Adrenal gland (tissue), 12 donors: ENCODE data around the gene LSAMP. TPM values are rescaled to one million over a fixed set of nuclear protein-coding genes. Genes with fewer than 3 reads are reported as not detected.
"Not testable (repeated sequence)": the region's sequence is repeated elsewhere in the genome, so short reads cannot be mapped to it uniquely, and the experiment has no call there.

Source experiments
- DNase-seq, 7 donors: peaks; one replicate each; pipeline ENCODE4 v3.0.0-alpha.2; 2019 to 2020
- H3K27ac ChIP-seq, 5 donors: fragments of 200-600 bp; sonication (generic) in 4 of 5; 1 replicate in 3 of 5; 2 replicates in 2 of 5; pipeline versions ENCODE4 v1.5.1 to v1.8.0; 2016 to 2020; ENCODE audit warnings: mild to moderate bottlenecking in 1 of 5
- H3K27me3 ChIP-seq: fragments of 200-600 bp; 2 replicates; pipeline ENCODE4 v1.8.0; 2021
- H3K36me3 ChIP-seq, 2 donors: fragments of 200-600 bp; replicated peaks in 1 of 2; 1 replicate in 1 of 2; 2 replicates in 1 of 2; pipeline versions ENCODE4 v1.5.1 to v1.8.0; 2018 to 2022
- H3K4me1 ChIP-seq, 2 donors: fragments of 200-600 bp; replicated peaks in 1 of 2; 1 replicate in 1 of 2; 2 replicates in 1 of 2; pipeline versions ENCODE4 v1.5.1 to v1.8.0; 2018 to 2021
- H3K4me3 ChIP-seq, 4 donors: fragments of 200-600 bp; sonication (generic) in 3 of 4; one replicate each; pipeline ENCODE4 v1.5.1; 2016 to 2018
- H3K9me3 ChIP-seq, 3 donors: fragments of 200-600 bp; sonication (generic) in 1 of 3; replicated peaks in 1 of 3; 1 replicate in 2 of 3; 2 replicates in 1 of 3; pipeline versions ENCODE4 v1.5.1 to v1.8.0; 2016 to 2021
- POLR2A ChIP-seq, 2 donors: fragments of 450-650 bp; IDR thresholded peaks; one replicate each; pipeline ENCODE4 v1.6.1; 2017; ENCODE audit warnings: antibody characterized with exemption in 2 of 2, mild to moderate bottlenecking in 2 of 2, moderate library complexity in 1 of 2
- WGBS, 4 donors: extraction: QIAGEN DNeasy Blood & Tissue Kit in 2 of 4; methylation state at CpG; one replicate each; pipeline versions ENCODE4 v1.1.5 to v1.1.7; 2013 to 2017; 5-methylcytosine and 5-hydroxymethylcytosine counted together
- intact Hi-C, 2 donors: fragments of 100-400 bp; cut with DNase I; formaldehyde crosslinking; loops; one replicate each; pipeline versions ENCODE4 v1.14.1 to v1.15.0; 2022 to 2023
- polyA plus RNA-seq, 3 donors: library from polyadenylated mRNA; stranded (reverse); fragments of 200-250 nt in 2 of 3; fragments of 350-450 nt in 1 of 3; fragmentation: Illumina TruSeq in 1 of 3; extraction: RNeasy Lipid Tissue Mini Kit (QIAGEN cat#74804) in 1 of 3; gene quantifications; one replicate each; pipeline ENCODE4 v1.2.3, GENCODE V29; 2013 to 2014
- total RNA-seq, 9 donors: library from RNA; depleted of rRNA in 4 of 9; stranded (reverse); fragments of >200 nt in 4 of 9; fragments of 120-200 nt in 1 of 9; fragmentation: NEBNext Ultra II Directional in 1 of 9; extraction: Animal tissue kit (Norgen Biotek cat#: 25700) in 1 of 9; gene quantifications; one replicate each; pipeline versions ENCODE4 v1.1.0 to v1.2.4, GENCODE V29; 2013 to 2023
- TF ChIP-seq, protein P1 (sequence below), 6 experiments: fragments of 450-650 bp in 4 of 6; fragments of 200-600 bp in 2 of 6; sonication (generic) in 1 of 6; IDR thresholded peaks; 1 replicate in 5 of 6; 2 replicates in 1 of 6; pipeline versions ENCODE4 v1.5.1 to v1.8.0; 2016 to 2021; ENCODE audit warnings: antibody characterized with exemption in 6 of 6, mild to moderate bottlenecking in 2 of 6, moderate library complexity in 1 of 6
- donor health status: healthy with polysubstance abuse.
- donor health status: Bipolar disorder and iron deficiency.
- donor health status: DM: yes; HTN: yes; CAD: no.
- donor health status: DM: no; HTN: no; CAD: no.
- donor health status: DM: no; HTN: no; CAD: no.
- donor health status: DM: yes; HTN: yes; CAD: no.

LSAMP gene
- total and polyA plus RNA-seq, 12 donors: 5.8 to 53.5 (median 24.3) TPM

DNA sequence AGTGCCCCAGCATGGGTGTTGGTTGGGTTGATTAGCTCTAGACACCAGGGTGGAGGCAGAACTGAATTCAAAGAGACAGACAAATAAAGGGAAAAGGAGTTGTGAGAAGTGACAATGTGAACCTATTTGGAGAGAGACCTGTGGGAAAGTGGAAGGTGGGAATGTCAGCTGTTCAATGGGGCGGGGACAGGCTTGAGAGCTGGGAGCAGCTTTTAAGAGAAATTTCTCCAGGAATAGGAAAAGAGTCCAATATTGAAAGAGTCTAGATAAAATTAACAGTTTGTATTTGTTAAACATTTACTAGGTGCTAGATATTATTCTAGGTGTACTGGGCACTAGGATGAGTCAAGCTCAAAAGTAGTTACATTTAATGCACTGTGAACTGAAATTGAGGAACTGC, 596.6 kb downstream of the LSAMP start:
- 91 to 100% (median 95%) methylated on average over 1 of the region's 1 CpG for WGBS, 4 donors
- no peak for TF ChIP-seq POLR2A (IDR thresholded peaks at IDR 0.05)
- TF ChIP-seq, protein P1, sequence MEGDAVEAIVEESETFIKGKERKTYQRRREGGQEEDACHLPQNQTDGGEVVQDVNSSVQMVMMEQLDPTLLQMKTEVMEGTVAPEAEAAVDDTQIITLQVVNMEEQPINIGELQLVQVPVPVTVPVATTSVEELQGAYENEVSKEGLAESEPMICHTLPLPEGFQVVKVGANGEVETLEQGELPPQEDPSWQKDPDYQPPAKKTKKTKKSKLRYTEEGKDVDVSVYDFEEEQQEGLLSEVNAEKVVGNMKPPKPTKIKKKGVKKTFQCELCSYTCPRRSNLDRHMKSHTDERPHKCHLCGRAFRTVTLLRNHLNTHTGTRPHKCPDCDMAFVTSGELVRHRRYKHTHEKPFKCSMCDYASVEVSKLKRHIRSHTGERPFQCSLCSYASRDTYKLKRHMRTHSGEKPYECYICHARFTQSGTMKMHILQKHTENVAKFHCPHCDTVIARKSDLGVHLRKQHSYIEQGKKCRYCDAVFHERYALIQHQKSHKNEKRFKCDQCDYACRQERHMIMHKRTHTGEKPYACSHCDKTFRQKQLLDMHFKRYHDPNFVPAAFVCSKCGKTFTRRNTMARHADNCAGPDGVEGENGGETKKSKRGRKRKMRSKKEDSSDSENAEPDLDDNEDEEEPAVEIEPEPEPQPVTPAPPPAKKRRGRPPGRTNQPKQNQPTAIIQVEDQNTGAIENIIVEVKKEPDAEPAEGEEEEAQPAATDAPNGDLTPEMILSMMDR (IDR thresholded peaks at IDR 0.05): no peak
- intact Hi-C loops: no loop called here

DNA sequence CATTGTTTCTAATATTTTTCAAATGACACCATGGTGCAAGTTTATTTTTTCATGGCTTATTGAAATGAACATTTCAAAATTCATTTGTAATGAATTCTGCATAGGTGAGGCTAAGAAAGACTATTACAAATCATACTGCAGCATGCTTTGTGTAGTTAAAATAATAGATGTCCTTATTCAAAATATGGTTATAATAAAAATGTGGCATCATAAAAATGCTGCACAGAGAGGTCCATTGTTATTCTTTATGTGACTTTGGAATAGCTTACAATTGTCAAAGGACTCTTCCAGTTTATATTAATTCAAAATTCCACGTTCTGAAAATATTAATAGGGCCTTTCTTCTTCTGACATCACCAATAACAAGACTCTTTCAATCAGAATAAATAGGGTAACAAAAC, 599.3 kb downstream of the LSAMP start:
- H3K27ac ChIP-seq: no peak overlapping the region
- no peak for DNase-seq
- H3K36me3 ChIP-seq: no peaks in the 10 kb centered on the region
- H3K9me3 ChIP-seq: no peaks in the 10 kb centered on the region
- intact Hi-C loops: no loop called here
- WGBS, 4 donors: 0 to 91% (median 45%) methylated on average over 1 of the region's 1 CpG
- no peaks in the 10 kb centered on the region for H3K27me3 ChIP-seq
- no peaks in the 10 kb centered on the region for H3K4me1 ChIP-seq
- H3K4me3 ChIP-seq: no peak overlapping the region
- TF ChIP-seq POLR2A (IDR thresholded peaks at IDR 0.05): no peak
- TF ChIP-seq, protein P1 (IDR thresholded peaks at IDR 0.05): no peak

More for the DNA sequence above, 596.6 kb downstream of the LSAMP start:
- no peak overlapping the region for H3K27ac ChIP-seq
- H3K9me3 ChIP-seq: no peaks in the 10 kb centered on the region
- no peak for DNase-seq
- no peak overlapping the region for H3K4me3 ChIP-seq
- no peaks in the 10 kb centered on the region for H3K36me3 ChIP-seq
- H3K4me1 ChIP-seq: no peaks in the 10 kb centered on the region
- no peaks in the 10 kb centered on the region for H3K27me3 ChIP-seq

DNA sequence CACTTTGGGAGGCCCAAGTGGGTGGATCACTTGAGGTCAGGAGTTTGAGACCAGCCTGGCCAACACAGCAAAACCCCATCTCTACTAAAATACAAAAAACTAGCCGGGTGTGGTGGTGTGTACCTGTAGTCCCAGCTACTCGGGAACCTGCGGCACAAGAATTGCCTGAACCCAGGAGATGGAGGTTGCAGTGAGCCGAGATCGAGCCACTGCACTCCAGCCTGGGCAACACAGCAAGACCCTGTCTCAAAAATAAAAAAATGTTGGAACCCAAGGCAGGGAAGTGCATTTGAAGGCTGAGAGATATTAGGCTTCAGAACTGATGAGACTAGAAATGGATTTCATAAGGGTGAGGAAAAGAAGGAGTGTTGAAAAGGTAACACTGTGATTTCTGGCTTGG, 600.6 kb downstream of the LSAMP start:
- H3K9me3 ChIP-seq, H3K36me3 ChIP-seq, DNase-seq, intact Hi-C loops, H3K4me3 ChIP-seq, H3K27me3 ChIP-seq, H3K27ac ChIP-seq, H3K4me1 ChIP-seq: not testable (repeated sequence)
- WGBS, 4 donors: 76 to 100% (median 94%) methylated on average over 5 of the region's 5 CpGs

DNA sequence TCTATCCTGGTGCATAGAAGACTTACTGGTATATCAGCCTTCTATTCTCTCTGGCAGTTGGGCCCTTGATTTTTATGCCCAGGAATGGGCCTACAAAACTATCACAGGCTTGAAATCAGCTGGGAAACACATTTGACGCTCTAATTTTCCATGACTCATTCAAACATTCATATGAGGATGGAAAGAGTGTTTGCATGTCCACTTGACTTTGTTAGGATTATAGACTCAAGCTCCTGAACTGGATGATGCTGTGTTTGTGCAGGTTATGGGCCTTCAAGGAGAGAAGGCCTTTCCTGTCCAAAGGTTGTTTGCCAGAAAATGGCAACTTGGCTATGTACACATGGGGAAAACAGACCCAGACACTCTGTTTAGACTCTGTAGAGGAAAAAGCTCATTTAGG, 602.1 kb downstream of the LSAMP start:
- Histone ChIP-seq H3K4me1 (no peaks in the 10 kb centered on the region), H3K27me3 (no peaks in the 10 kb centered on the region), H3K27ac (no peak overlapping the region), H3K4me3 (no peak overlapping the region), H3K9me3 (no peaks in the 10 kb centered on the region), H3K36me3 (no peaks in the 10 kb centered on the region)
- intact Hi-C loops: no loop called here
- WGBS, 4 donors: 82 to 93% (median 87%) methylated on average over 1 of the region's 1 CpG
- no peak for DNase-seq
- no peak for TF ChIP-seq POLR2A (IDR thresholded peaks at IDR 0.05)
- TF ChIP-seq, protein P1 (IDR thresholded peaks at IDR 0.05): no peak

DNA sequence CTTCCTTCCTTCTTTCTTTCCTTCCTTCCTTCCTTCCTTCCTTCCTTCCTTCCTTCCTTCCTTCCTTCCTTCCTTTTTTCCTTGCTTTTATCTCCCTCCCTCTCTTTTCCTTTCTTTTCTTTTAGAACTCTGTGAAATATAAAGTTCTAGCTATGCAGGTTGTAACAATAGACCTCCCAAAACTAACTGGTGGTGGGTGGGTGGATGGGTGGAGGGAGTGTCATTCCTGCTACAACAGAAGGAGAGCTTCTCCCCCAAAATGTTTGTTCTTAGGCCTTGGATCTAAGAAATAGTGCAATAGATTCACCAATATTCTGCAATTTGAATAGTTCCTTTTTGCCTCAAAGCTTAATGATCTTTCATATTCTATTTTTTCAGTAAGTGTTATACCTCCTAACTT, 606.0 kb downstream of the LSAMP start:
- DNase-seq: no peak
- intact Hi-C loops: no loop called here

More for the DNA sequence above, 606.0 kb downstream of the LSAMP start:
- TF ChIP-seq, protein P1 (IDR thresholded peaks at IDR 0.05): no peak
- TF ChIP-seq POLR2A (IDR thresholded peaks at IDR 0.05): no peak
- H3K27me3 ChIP-seq: no peaks in the 10 kb centered on the region
- no peaks in the 10 kb centered on the region for H3K36me3 ChIP-seq
- H3K9me3 ChIP-seq: no peaks in the 10 kb centered on the region
- no peak overlapping the region for H3K27ac ChIP-seq
- H3K4me3 ChIP-seq: no peak overlapping the region
- no peaks in the 10 kb centered on the region for H3K4me1 ChIP-seq
